Measurements from ENCODE around the gene KIFC1.
"Not testable (repeated sequence)": the region's sequence is repeated elsewhere in the genome, so short reads cannot be mapped to it uniquely, and the experiment has no call there.

GRCh38 chr6:33399881-33400280 is 8.3 kb downstream of the KIFC1 start:
- TF ChIP-seq CTCF, POLR2A (IDR thresholded peaks at IDR 0.05): not testable (repeated sequence)
